Esophagus muscularis mucosa (tissue), 3 donors: ENCODE data around the gene C21orf58.

ENCODE experiments used
- CTCF ChIP-seq, 3 experiments: fragments of 200-600 bp in 2 of 3; fragments of 450-650 bp in 1 of 3; sonication (generic) in 2 of 3; IDR thresholded peaks; one replicate each; pipeline ENCODE4 v1.5.1; 2017 to 2019; ENCODE audit warnings: antibody characterized with exemption in 3 of 3, mild to moderate bottlenecking in 2 of 3, moderate library complexity in 1 of 3
- EP300 ChIP-seq: sonication (generic); formaldehyde crosslinking; IDR thresholded peaks from one replicate; pipeline ENCODE4 v1.6.1; 2017; ENCODE audit warnings: antibody characterized with exemption

GRCh38 chr21:46346296-46347202 lies 22.9 kb upstream of the C21orf58 start:
- TF ChIP-seq CTCF (IDR thresholded peaks at IDR 0.05) (no peak), EP300 (no peak)
